HL-60 (cell line): ENCODE data around the gene KRT3.

Experiments
- DNase-seq, 2 experiments: peaks; one replicate each; pipeline ENCODE4 v3.0.0-alpha.2; 2010 to 2020; ENCODE audit warnings: low read depth in 1 of 2, low spot score in 1 of 2
- H3K27ac ChIP-seq: fragments of 250-450 bp; sonication (Bioruptor Pico); replicated peaks from 2 replicates; pipeline ENCODE4 v1.5.1; 2020; ENCODE audit warnings: mild to moderate bottlenecking, moderate library complexity
- H3K27me3 ChIP-seq: fragments of 250-450 bp; sonication (Bioruptor Pico); 2 replicates; pipeline ENCODE4 v1.5.1; 2021; ENCODE audit warnings: mild to moderate bottlenecking, moderate library complexity; ENCODE audit not compliant: insufficient read depth, poor library complexity, severe bottlenecking
- H3K4me3 ChIP-seq: replicated peaks from 2 replicates; pipeline ENCODE4 v1.5.1; 2011; ENCODE audit warnings: mild to moderate bottlenecking, control low read depth, low read length; ENCODE audit not compliant: insufficient read depth
- CTCF ChIP-seq: IDR thresholded peaks from one replicate; pipeline ENCODE4 v1.5.1; 2011; ENCODE audit warnings: low read length, control low read depth, inconsistent platforms; ENCODE audit not compliant: insufficient read depth
- GABPA ChIP-seq: IDR thresholded peaks from 2 replicates; pipeline ENCODE4 v1.6.1; 2012; ENCODE audit warnings: low read depth
- POLR2AphosphoS5 ChIP-seq: IDR thresholded peaks from 2 replicates; pipeline ENCODE4 v1.6.1; 2012; ENCODE audit warnings: low read depth
- REST ChIP-seq: IDR thresholded peaks from 2 replicates; pipeline ENCODE4 v1.6.1; 2012; ENCODE audit warnings: low read depth; ENCODE audit not compliant: insufficient replicate concordance
- SPI1 ChIP-seq: IDR thresholded peaks from 2 replicates; pipeline ENCODE4 v1.6.1; 2012; ENCODE audit warnings: low read depth, mild to moderate bottlenecking, borderline replicate concordance

Gene KRT3

GRCh38 chr12:52812073-52812400, 16.1 kb upstream of the KRT3 start:
- no peaks in the 10 kb centered on the region for H3K27me3 ChIP-seq
- TF ChIP-seq CTCF: no peak
- TF ChIP-seq SPI1: no peak
- no peak for TF ChIP-seq GABPA
- no peak for TF ChIP-seq POLR2AphosphoS5
- no peak for TF ChIP-seq REST
- H3K4me3 ChIP-seq: no peak overlapping the region
- no peak overlapping the region for H3K27ac ChIP-seq
- no peak for DNase-seq

GRCh38 chr12:52811191-52812072, 15.5 kb upstream of the KRT3 start:
- Histone ChIP-seq H3K4me3 (no peak overlapping the region), H3K27me3 (no peaks in the 10 kb centered on the region), H3K27ac (no peak overlapping the region)
- TF ChIP-seq CTCF (no peak), GABPA (no peak), REST (no peak), POLR2AphosphoS5 (no peak), SPI1 (no peak)
- DNase-seq: no peak

GRCh38 chr12:52810554-52810953, 14.6 kb upstream of the KRT3 start:
- no peak overlapping the region for H3K27ac ChIP-seq
- TF ChIP-seq CTCF (no peak), GABPA (no peak), SPI1 (no peak), REST (no peak), POLR2AphosphoS5 (no peak)
- H3K4me3 ChIP-seq: no peak overlapping the region
- no peaks in the 10 kb centered on the region for H3K27me3 ChIP-seq
- no peak for DNase-seq
